Measurements from ENCODE around the gene MICAL2. TPM values are rescaled to one million over a fixed set of nuclear protein-coding genes. Genes with fewer than 3 reads are reported as not detected.

The MICAL2 gene
- total RNA-seq, 1 experiment from 2014 or later, result 37.4 TPM

DNA sequence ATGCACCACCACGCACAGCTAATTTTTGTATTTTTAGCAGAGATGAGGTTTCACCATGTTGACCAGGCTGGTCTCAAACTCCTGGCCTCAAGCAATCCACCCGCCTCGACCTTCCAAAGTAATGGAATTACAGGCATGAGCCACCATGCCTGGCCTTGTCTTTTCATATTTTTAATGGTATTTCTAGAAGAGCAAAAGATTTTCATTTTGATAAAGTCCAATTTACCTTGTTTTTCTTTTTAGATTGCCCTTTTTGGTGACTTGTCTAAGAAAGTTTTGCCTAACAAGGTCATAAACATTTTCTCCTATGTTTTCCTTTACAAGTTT, 45.5 kb upstream of the MICAL2 start:
- CTCF ChIA-PET, result interaction anchor here (0.6 to 2.0 kb wide), 2 partner anchors 22 to 217 kb away, joined by 4 to 5 read pairs; no protein-coding TSS in a partner anchor
- Histone ChIP-seq H3K27ac (ENCODE audit: low read depth, low read length) (peak overlapping the region; percentile 82; the same call in 1 of the 2 replicates), H3K4me2 (ENCODE audit: low read length) (no peak overlapping the region), H3K4me3 (replicated peaks in 1 of 2; ENCODE audit: low read depth in 1 of 2, low read length in 2 of 2) (no peak overlapping the region), H4K20me1 (ENCODE audit: insufficient read depth) (no peaks in the 10 kb centered on the region), H3K27me3 (ENCODE audit: insufficient read depth, low read length) (no peaks in the 10 kb centered on the region), H3K36me3 (ENCODE audit: control insufficient read depth in 1 of 2, insufficient read depth in 2 of 2, low read length in 2 of 2) (no peaks in the 10 kb centered on the region), H3K79me2 (ENCODE audit: insufficient read depth, low read length) (no peaks in the 10 kb centered on the region), H3K9me2 (ENCODE audit: insufficient read depth) (no peaks in the 10 kb centered on the region), H2AFZ (ENCODE audit: low read depth, low read length, poor library complexity, severe bottlenecking) (no peak overlapping the region), H3K4me1 (ENCODE audit: control insufficient read depth in 1 of 2, insufficient read depth in 2 of 2, low read length in 2 of 2) (peaks cover 31 to 50% of the 10 kb centered on the region in 2 experiments), H3K9ac (ENCODE audit: low read length) (no peak overlapping the region), H3K9me3 (ENCODE audit: control insufficient read depth in 1 of 2, insufficient read depth in 1 of 2, low read depth in 1 of 2, low read length in 2 of 2) (no peaks in the 10 kb centered on the region)
- RAD21 ChIA-PET (ENCODE audit: low non-redundant PET in 1 of 2, low total read pairs in 2 of 2, uncharacterized antibody in 2 of 2, unreplicated experiment in 2 of 2), result no interaction called here
- ATAC-seq, result no peak
- TF ChIP-seq EZH2phosphoT487 (IDR thresholded peaks at IDR 0.05; ENCODE audit: borderline replicate concordance), result no peak
- TF ChIP-seq RAD21 (IDR thresholded peaks at IDR 0.05; ENCODE audit: low read depth), result no peak
- no peak for TF ChIP-seq JUND (IDR thresholded peaks at IDR 0.05)
- TF ChIP-seq FOSL1 (IDR thresholded peaks at IDR 0.05; ENCODE audit: low read depth), result no peak
- no peak for TF ChIP-seq CBX3 (IDR thresholded peaks at IDR 0.05; ENCODE audit: low read depth)
- no peak for TF ChIP-seq EGR1 (IDR thresholded peaks at IDR 0.05; ENCODE audit: low read depth)
- TF ChIP-seq, protein P1, sequence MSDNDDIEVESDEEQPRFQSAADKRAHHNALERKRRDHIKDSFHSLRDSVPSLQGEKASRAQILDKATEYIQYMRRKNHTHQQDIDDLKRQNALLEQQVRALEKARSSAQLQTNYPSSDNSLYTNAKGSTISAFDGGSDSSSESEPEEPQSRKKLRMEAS (IDR thresholded peaks at IDR 0.05), result no peak
- TF ChIP-seq TCF7L2 (IDR thresholded peaks at IDR 0.05; ENCODE audit: borderline replicate concordance, extremely low read depth, insufficient read depth, insufficient read length), result no peak
- TF ChIP-seq, protein P2, sequence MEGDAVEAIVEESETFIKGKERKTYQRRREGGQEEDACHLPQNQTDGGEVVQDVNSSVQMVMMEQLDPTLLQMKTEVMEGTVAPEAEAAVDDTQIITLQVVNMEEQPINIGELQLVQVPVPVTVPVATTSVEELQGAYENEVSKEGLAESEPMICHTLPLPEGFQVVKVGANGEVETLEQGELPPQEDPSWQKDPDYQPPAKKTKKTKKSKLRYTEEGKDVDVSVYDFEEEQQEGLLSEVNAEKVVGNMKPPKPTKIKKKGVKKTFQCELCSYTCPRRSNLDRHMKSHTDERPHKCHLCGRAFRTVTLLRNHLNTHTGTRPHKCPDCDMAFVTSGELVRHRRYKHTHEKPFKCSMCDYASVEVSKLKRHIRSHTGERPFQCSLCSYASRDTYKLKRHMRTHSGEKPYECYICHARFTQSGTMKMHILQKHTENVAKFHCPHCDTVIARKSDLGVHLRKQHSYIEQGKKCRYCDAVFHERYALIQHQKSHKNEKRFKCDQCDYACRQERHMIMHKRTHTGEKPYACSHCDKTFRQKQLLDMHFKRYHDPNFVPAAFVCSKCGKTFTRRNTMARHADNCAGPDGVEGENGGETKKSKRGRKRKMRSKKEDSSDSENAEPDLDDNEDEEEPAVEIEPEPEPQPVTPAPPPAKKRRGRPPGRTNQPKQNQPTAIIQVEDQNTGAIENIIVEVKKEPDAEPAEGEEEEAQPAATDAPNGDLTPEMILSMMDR (IDR thresholded peaks at IDR 0.05 in 2 of 3, conservative IDR thresholded peaks at IDR 0.05 in 1 of 3; ENCODE audit: borderline replicate concordance in 1 of 3, insufficient read depth in 1 of 3, low read depth in 2 of 3, low read length in 2 of 3), result no peak
- TF ChIP-seq, protein P3, sequence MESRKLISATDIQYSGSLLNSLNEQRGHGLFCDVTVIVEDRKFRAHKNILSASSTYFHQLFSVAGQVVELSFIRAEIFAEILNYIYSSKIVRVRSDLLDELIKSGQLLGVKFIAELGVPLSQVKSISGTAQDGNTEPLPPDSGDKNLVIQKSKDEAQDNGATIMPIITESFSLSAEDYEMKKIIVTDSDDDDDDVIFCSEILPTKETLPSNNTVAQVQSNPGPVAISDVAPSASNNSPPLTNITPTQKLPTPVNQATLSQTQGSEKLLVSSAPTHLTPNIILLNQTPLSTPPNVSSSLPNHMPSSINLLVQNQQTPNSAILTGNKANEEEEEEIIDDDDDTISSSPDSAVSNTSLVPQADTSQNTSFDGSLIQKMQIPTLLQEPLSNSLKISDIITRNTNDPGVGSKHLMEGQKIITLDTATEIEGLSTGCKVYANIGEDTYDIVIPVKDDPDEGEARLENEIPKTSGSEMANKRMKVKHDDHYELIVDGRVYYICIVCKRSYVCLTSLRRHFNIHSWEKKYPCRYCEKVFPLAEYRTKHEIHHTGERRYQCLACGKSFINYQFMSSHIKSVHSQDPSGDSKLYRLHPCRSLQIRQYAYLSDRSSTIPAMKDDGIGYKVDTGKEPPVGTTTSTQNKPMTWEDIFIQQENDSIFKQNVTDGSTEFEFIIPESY (IDR thresholded peaks at IDR 0.05; ENCODE audit: extremely low read depth, insufficient replicate concordance, low read length), result no peak
- TF ChIP-seq, protein P4, sequence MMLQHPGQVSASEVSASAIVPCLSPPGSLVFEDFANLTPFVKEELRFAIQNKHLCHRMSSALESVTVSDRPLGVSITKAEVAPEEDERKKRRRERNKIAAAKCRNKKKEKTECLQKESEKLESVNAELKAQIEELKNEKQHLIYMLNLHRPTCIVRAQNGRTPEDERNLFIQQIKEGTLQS (IDR thresholded peaks at IDR 0.05), result no peak
- TF ChIP-seq YY1 (IDR thresholded peaks at IDR 0.05; ENCODE audit: extremely low read depth, insufficient replicate concordance, low read depth, low read length), result no peak
- no peak for TF ChIP-seq SP1 (IDR thresholded peaks at IDR 0.05; ENCODE audit: low read depth)
- TF ChIP-seq, protein P5, sequence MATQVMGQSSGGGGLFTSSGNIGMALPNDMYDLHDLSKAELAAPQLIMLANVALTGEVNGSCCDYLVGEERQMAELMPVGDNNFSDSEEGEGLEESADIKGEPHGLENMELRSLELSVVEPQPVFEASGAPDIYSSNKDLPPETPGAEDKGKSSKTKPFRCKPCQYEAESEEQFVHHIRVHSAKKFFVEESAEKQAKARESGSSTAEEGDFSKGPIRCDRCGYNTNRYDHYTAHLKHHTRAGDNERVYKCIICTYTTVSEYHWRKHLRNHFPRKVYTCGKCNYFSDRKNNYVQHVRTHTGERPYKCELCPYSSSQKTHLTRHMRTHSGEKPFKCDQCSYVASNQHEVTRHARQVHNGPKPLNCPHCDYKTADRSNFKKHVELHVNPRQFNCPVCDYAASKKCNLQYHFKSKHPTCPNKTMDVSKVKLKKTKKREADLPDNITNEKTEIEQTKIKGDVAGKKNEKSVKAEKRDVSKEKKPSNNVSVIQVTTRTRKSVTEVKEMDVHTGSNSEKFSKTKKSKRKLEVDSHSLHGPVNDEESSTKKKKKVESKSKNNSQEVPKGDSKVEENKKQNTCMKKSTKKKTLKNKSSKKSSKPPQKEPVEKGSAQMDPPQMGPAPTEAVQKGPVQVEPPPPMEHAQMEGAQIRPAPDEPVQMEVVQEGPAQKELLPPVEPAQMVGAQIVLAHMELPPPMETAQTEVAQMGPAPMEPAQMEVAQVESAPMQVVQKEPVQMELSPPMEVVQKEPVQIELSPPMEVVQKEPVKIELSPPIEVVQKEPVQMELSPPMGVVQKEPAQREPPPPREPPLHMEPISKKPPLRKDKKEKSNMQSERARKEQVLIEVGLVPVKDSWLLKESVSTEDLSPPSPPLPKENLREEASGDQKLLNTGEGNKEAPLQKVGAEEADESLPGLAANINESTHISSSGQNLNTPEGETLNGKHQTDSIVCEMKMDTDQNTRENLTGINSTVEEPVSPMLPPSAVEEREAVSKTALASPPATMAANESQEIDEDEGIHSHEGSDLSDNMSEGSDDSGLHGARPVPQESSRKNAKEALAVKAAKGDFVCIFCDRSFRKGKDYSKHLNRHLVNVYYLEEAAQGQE (IDR thresholded peaks at IDR 0.05; ENCODE audit: low read depth), result no peak
- TF ChIP-seq POLR2AphosphoS5 (IDR thresholded peaks at IDR 0.05; ENCODE audit: low read depth, low read length), result no peak
- TF ChIP-seq SRF (IDR thresholded peaks at IDR 0.05; ENCODE audit: low read depth), result no peak
- no peak for TF ChIP-seq EZH2 (IDR thresholded peaks at IDR 0.05)
- no peak for TF ChIP-seq ELF1 (IDR thresholded peaks at IDR 0.05; ENCODE audit: borderline replicate concordance, low read depth)
- no peak for TF ChIP-seq ZFX (IDR thresholded peaks at IDR 0.05)
- POLR2A ChIA-PET, result interaction anchor here (5.3 kb wide), 1 partner anchor 22 kb away, joined by 43 read pairs; no protein-coding TSS in a partner anchor
- no peak for DNase-seq (ENCODE audit: low read depth, low spot score)
- no TSS peak for BruUV-seq (replicated peaks)
- intact Hi-C loops (cut with micrococcal nuclease), result no loop called here

Measured in HCT116 (cell line).